ENCODE results near the gene FBXO38. TPM values are rescaled to one million over a fixed set of nuclear protein-coding genes. Genes with fewer than 3 reads are reported as not detected.

Gene FBXO38
- total and polyA plus RNA-seq, 2 donors, result 25.1 to 49.9 TPM

DNA sequence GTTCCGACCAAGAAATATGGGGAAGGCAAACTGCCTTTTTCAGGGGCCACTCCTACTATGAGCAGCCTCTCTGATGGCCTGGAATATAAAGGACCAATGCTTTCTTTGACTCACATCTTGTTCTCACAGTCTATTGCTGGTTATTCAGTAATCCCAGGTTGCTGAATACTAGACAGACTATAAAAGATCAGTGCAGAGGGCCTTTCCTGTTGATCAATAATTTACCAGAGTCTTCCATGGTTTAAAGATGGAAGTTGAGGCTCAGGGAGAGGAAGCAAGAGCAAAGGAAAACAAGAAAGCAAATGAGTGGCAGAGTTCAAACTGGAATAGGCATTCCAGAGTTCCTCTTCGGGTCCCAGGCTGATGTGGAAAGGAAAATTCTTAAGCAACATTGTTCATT lies 62.9 kb downstream of the FBXO38 start:
- no peaks in the 10 kb centered on the region for H3K4me1 ChIP-seq (ENCODE audit: control insufficient read depth in 2 of 2, insufficient read depth in 2 of 2, low read length in 2 of 2)
- no peaks in the 10 kb centered on the region for H3K27me3 ChIP-seq (ENCODE audit: control insufficient read depth in 2 of 2, insufficient read depth in 1 of 2, low read length in 1 of 2)
- 95% methylated on average over 2 of the region's 2 CpGs for WGBS
- H3K27ac ChIP-seq (ENCODE audit: low read depth in 1 of 2, low read length in 1 of 2), result no peak overlapping the region
- no peaks in the 10 kb centered on the region for H3K9me3 ChIP-seq (ENCODE audit: control insufficient read depth in 2 of 2, insufficient read depth in 1 of 2, low read length in 1 of 2)
- DNase-seq (ENCODE audit: low read depth in 6 of 9, low spot score in 9 of 9), result no peak
- H3K36me3 ChIP-seq (ENCODE audit: control insufficient read depth in 2 of 2, insufficient read depth in 2 of 2, low read length in 1 of 2), result peaks cover 9 to 21% of the 10 kb centered on the region in 2 donors
- H3K4me3 ChIP-seq (ENCODE audit: low read length in 2 of 2), result no peak overlapping the region

DNA sequence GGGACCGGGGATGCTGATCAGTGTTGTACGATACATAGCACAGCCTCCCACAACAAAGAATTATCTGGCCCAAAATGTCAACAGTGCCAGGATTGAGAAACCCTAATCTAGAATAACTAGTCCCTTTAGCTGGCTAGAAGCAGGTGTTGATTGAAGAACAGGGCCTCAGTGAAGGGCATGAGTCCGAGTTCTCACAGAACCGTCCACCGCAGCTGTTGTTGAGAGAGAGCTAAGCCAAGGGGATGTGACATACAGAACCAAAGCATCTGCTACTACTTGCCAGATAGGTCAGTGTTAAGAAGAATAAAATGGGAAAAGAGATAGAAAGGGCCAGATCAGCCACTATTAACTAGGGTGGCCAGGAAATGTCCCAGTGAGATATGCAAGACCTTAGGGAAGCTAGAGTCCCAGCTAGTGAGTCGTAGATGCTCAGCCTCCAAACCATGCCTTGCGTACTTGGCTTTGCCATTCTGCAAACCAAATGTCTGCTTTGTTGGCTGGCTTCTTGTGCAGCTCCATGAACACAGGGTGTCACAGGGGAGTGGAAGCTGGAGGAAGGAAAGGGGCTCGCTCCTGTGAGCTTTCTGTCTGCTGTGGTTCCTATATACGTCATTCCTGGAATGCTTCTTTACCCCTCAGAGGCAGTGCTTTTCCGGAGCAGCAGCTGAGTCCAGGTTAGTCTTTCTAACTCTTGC lies 68.9 kb downstream of the FBXO38 start:
- no peak overlapping the region for H3K4me3 ChIP-seq (ENCODE audit: low read length in 2 of 2)
- 96% methylated on average over 10 of the region's 10 CpGs for WGBS

DNA sequence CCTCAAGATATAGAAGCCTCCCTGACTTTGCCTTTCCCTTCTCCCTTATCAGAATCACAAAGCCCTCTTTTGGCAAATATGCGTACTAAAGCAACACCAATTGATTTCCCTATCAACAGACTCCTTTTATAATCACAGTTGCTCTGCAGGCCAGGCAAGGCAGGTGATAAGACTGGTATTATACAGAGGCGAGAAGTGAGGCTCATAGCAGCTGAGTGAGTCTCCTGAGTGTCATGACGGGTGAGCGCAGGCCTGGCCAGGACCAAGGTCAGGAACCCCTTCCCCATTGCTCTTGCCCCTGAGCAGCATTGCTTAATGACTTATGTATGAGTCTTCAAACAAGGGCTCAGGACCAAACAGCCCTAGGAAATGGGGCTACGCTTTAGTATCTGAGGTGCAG lies 70.8 kb downstream of the FBXO38 start:
- H3K4me1 ChIP-seq (ENCODE audit: control insufficient read depth in 2 of 2, insufficient read depth in 2 of 2, low read length in 2 of 2), result no peaks in the 10 kb centered on the region
- peaks cover 0 to 2% of the 10 kb centered on the region in 2 donors for H3K27me3 ChIP-seq (ENCODE audit: control insufficient read depth in 2 of 2, insufficient read depth in 1 of 2, low read length in 1 of 2)
- no peaks in the 10 kb centered on the region for H3K36me3 ChIP-seq (ENCODE audit: control insufficient read depth in 2 of 2, insufficient read depth in 2 of 2, low read length in 1 of 2)
- H3K4me3 ChIP-seq (ENCODE audit: low read length in 2 of 2), result no peak overlapping the region
- no peak for DNase-seq (ENCODE audit: low read depth in 6 of 9, low spot score in 9 of 9)
- H3K27ac ChIP-seq (ENCODE audit: low read depth in 1 of 2, low read length in 1 of 2), result no peak overlapping the region
- H3K9me3 ChIP-seq (ENCODE audit: control insufficient read depth in 2 of 2, insufficient read depth in 1 of 2, low read length in 1 of 2), result no peaks in the 10 kb centered on the region
- WGBS, result 95% methylated on average over 5 of the region's 5 CpGs

More for the DNA sequence above, 68.9 kb downstream of the FBXO38 start:
- no peak overlapping the region for H3K27ac ChIP-seq (ENCODE audit: low read depth in 1 of 2, low read length in 1 of 2)
- H3K36me3 ChIP-seq (ENCODE audit: control insufficient read depth in 2 of 2, insufficient read depth in 2 of 2, low read length in 1 of 2), result no peaks in the 10 kb centered on the region
- H3K27me3 ChIP-seq (ENCODE audit: control insufficient read depth in 2 of 2, insufficient read depth in 1 of 2, low read length in 1 of 2), result no peaks in the 10 kb centered on the region
- H3K4me1 ChIP-seq (ENCODE audit: control insufficient read depth in 2 of 2, insufficient read depth in 2 of 2, low read length in 2 of 2), result no peaks in the 10 kb centered on the region
- no peaks in the 10 kb centered on the region for H3K9me3 ChIP-seq (ENCODE audit: control insufficient read depth in 2 of 2, insufficient read depth in 1 of 2, low read length in 1 of 2)
- no peak for DNase-seq (ENCODE audit: low read depth in 6 of 9, low spot score in 9 of 9)

DNA sequence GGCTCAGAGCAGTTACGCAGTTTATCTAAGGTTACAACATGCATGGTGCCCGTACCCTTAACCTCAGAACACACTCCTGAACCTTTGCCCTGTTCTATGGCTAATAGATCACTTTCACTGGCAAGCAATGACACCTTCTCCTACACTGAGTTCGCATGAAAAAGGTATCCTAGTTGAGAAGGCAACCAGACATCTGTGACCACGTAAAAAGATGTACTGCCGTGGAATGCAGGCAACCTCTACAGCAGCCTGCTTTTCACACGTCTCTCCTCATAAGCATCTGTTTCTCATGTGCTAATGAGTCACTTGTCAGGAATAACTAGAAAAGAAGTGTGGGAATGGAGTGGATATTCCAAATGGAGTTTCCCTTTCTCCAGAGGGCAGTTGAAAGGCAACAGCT lies 71.4 kb downstream of the FBXO38 start:
- Histone ChIP-seq H3K9me3 (ENCODE audit: control insufficient read depth in 2 of 2, insufficient read depth in 1 of 2, low read length in 1 of 2) (no peaks in the 10 kb centered on the region), H3K4me3 (ENCODE audit: low read length in 2 of 2) (no peak overlapping the region), H3K36me3 (ENCODE audit: control insufficient read depth in 2 of 2, insufficient read depth in 2 of 2, low read length in 1 of 2) (no peaks in the 10 kb centered on the region), H3K27me3 (ENCODE audit: control insufficient read depth in 2 of 2, insufficient read depth in 1 of 2, low read length in 1 of 2) (peaks cover 0 to 2% of the 10 kb centered on the region in 2 donors), H3K4me1 (ENCODE audit: control insufficient read depth in 2 of 2, insufficient read depth in 2 of 2, low read length in 2 of 2) (no peaks in the 10 kb centered on the region), H3K27ac (ENCODE audit: low read depth in 1 of 2, low read length in 1 of 2) (no peak overlapping the region)
- no peak for DNase-seq (ENCODE audit: low read depth in 6 of 9, low spot score in 9 of 9)
- 92% methylated on average over 6 of the region's 6 CpGs for WGBS

DNA sequence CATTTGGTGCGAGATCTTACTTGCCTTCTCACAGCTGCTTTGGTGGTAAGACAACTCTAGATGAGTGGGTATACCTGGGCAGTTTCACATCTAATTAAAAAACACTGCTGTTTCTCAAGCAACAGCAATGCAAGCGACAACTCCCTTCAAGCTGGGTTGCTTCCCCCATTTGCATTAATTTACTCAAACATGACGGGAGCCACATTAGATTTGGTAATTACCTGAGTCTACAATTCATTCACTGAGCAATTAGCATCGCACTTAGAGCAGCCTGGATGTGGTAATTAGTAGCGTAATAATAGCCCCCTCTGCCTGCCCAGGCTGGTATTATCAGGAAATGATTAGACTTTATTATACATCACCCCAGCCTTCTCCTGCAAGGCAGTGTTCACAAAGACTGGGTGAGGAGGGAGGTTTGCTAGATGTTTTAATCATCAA lies 73.4 kb downstream of the FBXO38 start:
- no peak overlapping the region for H3K27ac ChIP-seq (ENCODE audit: low read depth in 1 of 2, low read length in 1 of 2)
- DNase-seq (ENCODE audit: low read depth in 6 of 9, low spot score in 9 of 9), result no peak
- H3K36me3 ChIP-seq (ENCODE audit: control insufficient read depth in 2 of 2, insufficient read depth in 2 of 2, low read length in 1 of 2), result no peaks in the 10 kb centered on the region
- H3K4me1 ChIP-seq (ENCODE audit: control insufficient read depth in 2 of 2, insufficient read depth in 2 of 2, low read length in 2 of 2), result no peaks in the 10 kb centered on the region
- no peaks in the 10 kb centered on the region for H3K9me3 ChIP-seq (ENCODE audit: control insufficient read depth in 2 of 2, insufficient read depth in 1 of 2, low read length in 1 of 2)
- no peak overlapping the region for H3K4me3 ChIP-seq (ENCODE audit: low read length in 2 of 2)
- peaks cover 0 to 2% of the 10 kb centered on the region in 2 donors for H3K27me3 ChIP-seq (ENCODE audit: control insufficient read depth in 2 of 2, insufficient read depth in 1 of 2, low read length in 1 of 2)
- 55% methylated on average over 5 of the region's 5 CpGs for WGBS

DNA sequence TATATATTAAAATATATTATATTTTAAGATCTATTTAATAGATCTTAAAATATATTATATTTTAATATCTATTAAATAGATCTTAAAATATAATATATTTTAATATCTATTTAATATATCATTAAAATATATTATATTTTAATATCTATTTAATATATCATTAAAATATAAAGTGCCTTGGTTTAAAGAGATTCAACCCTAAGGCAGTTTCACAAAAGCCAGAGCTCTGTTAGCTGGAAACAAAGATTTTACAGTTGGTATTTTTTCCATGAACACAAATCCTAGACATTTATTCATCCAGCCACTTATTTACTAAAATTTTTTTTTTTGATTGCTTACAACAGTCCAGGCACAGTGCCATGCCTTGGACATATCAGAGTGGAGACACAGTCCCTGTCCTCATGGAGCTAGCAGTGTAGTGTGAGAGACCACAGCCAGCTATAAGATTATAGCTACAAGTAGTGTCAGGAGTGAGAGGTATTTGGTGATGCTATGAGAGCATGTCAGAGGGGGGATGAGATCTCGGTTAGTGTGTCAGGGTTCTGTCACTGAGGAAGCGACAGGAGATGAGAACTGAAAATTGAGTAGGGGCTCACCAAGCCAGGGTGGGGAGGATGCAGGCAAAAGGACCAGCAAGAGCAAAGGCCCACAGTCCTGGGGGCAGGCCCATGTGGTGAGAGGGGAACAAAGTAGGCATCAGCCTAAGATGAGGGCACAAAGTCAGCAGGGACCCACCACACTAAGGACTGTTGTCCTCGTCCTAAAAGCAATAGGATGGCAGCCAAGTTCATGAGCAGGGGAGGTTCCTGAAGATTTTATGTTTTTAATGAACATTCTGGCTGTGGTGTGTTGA lies 74.5 kb downstream of the FBXO38 start:
- H3K27me3 ChIP-seq (ENCODE audit: control insufficient read depth in 2 of 2, insufficient read depth in 1 of 2, low read length in 1 of 2), result peaks cover 0 to 2% of the 10 kb centered on the region in 2 donors
- no peaks in the 10 kb centered on the region for H3K36me3 ChIP-seq (ENCODE audit: control insufficient read depth in 2 of 2, insufficient read depth in 2 of 2, low read length in 1 of 2)
- H3K9me3 ChIP-seq (ENCODE audit: control insufficient read depth in 2 of 2, insufficient read depth in 1 of 2, low read length in 1 of 2), result no peaks in the 10 kb centered on the region
- H3K4me3 ChIP-seq (ENCODE audit: low read length in 2 of 2), result no peak overlapping the region
- H3K4me1 ChIP-seq (ENCODE audit: control insufficient read depth in 2 of 2, insufficient read depth in 2 of 2, low read length in 2 of 2), result no peaks in the 10 kb centered on the region
- 92% methylated on average over 3 of the region's 3 CpGs for WGBS
- no peak overlapping the region for H3K27ac ChIP-seq (ENCODE audit: low read depth in 1 of 2, low read length in 1 of 2)
- no peak for DNase-seq (ENCODE audit: low read depth in 6 of 9, low spot score in 9 of 9)

DNA sequence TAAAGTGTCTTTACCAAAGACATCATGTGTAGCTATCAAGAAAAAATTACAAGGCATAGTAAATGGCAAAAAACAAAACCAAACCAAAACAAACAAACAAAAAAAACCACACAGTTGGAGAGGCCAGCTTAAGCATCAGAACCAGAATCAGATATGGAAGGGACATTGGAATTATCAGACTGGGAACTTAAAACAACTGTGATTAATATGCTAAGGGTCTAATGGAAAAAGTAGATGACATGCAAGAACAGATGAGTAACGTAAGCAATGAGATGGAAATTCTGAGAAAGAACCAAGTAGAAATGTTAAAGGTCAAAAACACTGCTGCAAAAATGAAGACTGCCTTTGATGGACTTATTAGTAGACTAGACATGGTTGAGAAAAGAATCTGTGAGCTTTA lies 75.9 kb downstream of the FBXO38 start:
- WGBS, result 73% methylated on average over 1 of the region's 1 CpG
- H3K36me3 ChIP-seq (ENCODE audit: control insufficient read depth in 2 of 2, insufficient read depth in 2 of 2, low read length in 1 of 2), result no peaks in the 10 kb centered on the region
- H3K27ac ChIP-seq (ENCODE audit: low read depth in 1 of 2, low read length in 1 of 2), result no peak overlapping the region
- DNase-seq (ENCODE audit: low read depth in 6 of 9, low spot score in 9 of 9), result no peak
- peaks cover 0 to 2% of the 10 kb centered on the region in 2 donors for H3K27me3 ChIP-seq (ENCODE audit: control insufficient read depth in 2 of 2, insufficient read depth in 1 of 2, low read length in 1 of 2)
- no peak overlapping the region for H3K4me3 ChIP-seq (ENCODE audit: low read length in 2 of 2)
- no peaks in the 10 kb centered on the region for H3K9me3 ChIP-seq (ENCODE audit: control insufficient read depth in 2 of 2, insufficient read depth in 1 of 2, low read length in 1 of 2)
- no peaks in the 10 kb centered on the region for H3K4me1 ChIP-seq (ENCODE audit: control insufficient read depth in 2 of 2, insufficient read depth in 2 of 2, low read length in 2 of 2)

DNA sequence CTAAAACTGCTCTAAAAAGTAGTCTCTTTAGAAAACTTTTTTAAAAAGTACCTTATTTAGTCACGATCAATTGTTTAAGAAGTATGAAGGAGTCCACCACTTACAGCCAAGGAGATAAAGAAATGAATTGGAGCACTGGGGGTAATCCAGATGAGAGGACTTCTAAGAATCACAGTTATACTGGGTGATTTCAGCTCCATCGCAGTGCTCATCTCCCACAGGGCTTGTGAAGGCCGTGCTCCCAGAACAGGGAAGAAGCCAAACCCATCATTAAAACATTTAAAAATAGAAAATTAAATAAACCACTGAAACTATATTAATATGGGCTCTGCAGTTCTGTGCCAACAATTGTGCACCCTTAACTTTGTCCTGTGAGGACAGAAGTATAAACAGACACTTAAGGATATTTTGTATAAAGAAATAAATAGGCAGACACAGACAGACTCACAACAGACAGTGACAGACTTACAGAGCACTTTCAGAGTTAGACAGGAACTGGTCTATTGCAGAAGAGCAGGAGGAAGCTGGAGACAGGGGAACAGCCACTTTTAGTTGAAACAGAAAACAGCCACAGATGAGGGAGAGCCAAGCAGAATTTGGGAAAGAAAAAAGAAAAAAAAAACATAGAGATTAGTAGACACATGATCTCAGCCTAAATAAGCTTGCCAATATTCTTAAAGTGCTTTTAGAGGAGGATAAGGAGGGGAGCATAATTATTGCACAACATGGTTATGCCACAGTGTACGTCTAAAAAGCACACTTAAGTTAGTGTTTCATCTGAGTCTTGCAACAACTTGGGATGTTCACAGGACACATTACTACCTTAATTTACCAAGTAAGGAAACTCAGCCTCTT lies 81.8 kb downstream of the FBXO38 start:
- 96% methylated on average over 4 of the region's 4 CpGs for WGBS

DNA sequence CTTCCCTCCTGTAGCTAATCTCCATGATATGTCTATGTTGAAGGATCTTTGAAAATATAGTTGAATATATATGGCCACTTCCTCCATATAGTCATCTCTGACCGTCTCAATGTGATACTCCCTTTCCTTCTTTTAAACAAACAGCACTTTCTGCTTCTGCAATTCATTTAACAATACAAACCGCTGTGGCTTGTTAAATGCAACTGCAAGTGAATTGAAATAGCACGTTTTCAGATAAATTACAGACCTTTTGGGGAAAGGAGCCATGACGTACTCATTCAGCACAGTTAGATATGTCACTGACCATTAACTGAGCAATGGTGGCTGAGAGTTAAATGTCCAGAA lies 82.5 kb downstream of the FBXO38 start:
- DNase-seq (ENCODE audit: low read depth in 6 of 9, low spot score in 9 of 9), result no peak
- 85% methylated on average over 4 of the region's 4 CpGs for WGBS

More for the DNA sequence above, 81.8 kb downstream of the FBXO38 start:
- Histone ChIP-seq H3K4me3 (ENCODE audit: low read length in 2 of 2) (no peak overlapping the region), H3K27ac (ENCODE audit: low read depth in 1 of 2, low read length in 1 of 2) (no peak overlapping the region), H3K27me3 (ENCODE audit: control insufficient read depth in 2 of 2, insufficient read depth in 1 of 2, low read length in 1 of 2) (no peaks in the 10 kb centered on the region), H3K9me3 (ENCODE audit: control insufficient read depth in 2 of 2, insufficient read depth in 1 of 2, low read length in 1 of 2) (no peaks in the 10 kb centered on the region), H3K4me1 (ENCODE audit: control insufficient read depth in 2 of 2, insufficient read depth in 2 of 2, low read length in 2 of 2) (no peaks in the 10 kb centered on the region), H3K36me3 (ENCODE audit: control insufficient read depth in 2 of 2, insufficient read depth in 2 of 2, low read length in 1 of 2) (no peaks in the 10 kb centered on the region)
- no peak for DNase-seq (ENCODE audit: low read depth in 6 of 9, low spot score in 9 of 9)

More for the DNA sequence above, 82.5 kb downstream of the FBXO38 start:
- no peak overlapping the region for H3K27ac ChIP-seq (ENCODE audit: low read depth in 1 of 2, low read length in 1 of 2)
- no peak overlapping the region for H3K4me3 ChIP-seq (ENCODE audit: low read length in 2 of 2)
- no peaks in the 10 kb centered on the region for H3K9me3 ChIP-seq (ENCODE audit: control insufficient read depth in 2 of 2, insufficient read depth in 1 of 2, low read length in 1 of 2)
- H3K27me3 ChIP-seq (ENCODE audit: control insufficient read depth in 2 of 2, insufficient read depth in 1 of 2, low read length in 1 of 2), result no peaks in the 10 kb centered on the region
- H3K4me1 ChIP-seq (ENCODE audit: control insufficient read depth in 2 of 2, insufficient read depth in 2 of 2, low read length in 2 of 2), result no peaks in the 10 kb centered on the region
- no peaks in the 10 kb centered on the region for H3K36me3 ChIP-seq (ENCODE audit: control insufficient read depth in 2 of 2, insufficient read depth in 2 of 2, low read length in 1 of 2)

Data from thymus (tissue), 11 donors.